Liver (tissue), 9 donors: ENCODE measurements around the gene EOLA2. TPM values are rescaled to one million over a fixed set of nuclear protein-coding genes. Genes with fewer than 3 reads are reported as not detected.

Experiments used
- DNase-seq: peaks from one replicate; pipeline ENCODE4 v3.0.0-alpha.2; 2017; ENCODE audit warnings: low spot score
- H3K27ac ChIP-seq, 2 donors: one replicate each; pipeline ENCODE4 v1.7.0; 2013; ENCODE audit warnings: inconsistent platforms in 2 of 2, low read length in 2 of 2, control low read depth in 1 of 2, low read depth in 1 of 2, mild to moderate bottlenecking in 1 of 2
- H3K27me3 ChIP-seq, 4 donors: one replicate each; pipeline versions ENCODE4 v1.6.1 to v1.7.0; 2013; ENCODE audit warnings: low read length in 3 of 4, inconsistent platforms in 1 of 4, mild to moderate bottlenecking in 1 of 4, moderate library complexity in 1 of 4; ENCODE audit not compliant: control insufficient read depth in 4 of 4, insufficient read depth in 4 of 4
- H3K36me3 ChIP-seq, 4 donors: one replicate each; pipeline versions ENCODE4 v1.6.1 to v1.7.0; 2013; ENCODE audit warnings: low read length in 3 of 4, mild to moderate bottlenecking in 3 of 4, low read depth in 1 of 4, moderate library complexity in 1 of 4; ENCODE audit not compliant: control insufficient read depth in 4 of 4, insufficient read depth in 3 of 4
- H3K4me1 ChIP-seq, 4 donors: one replicate each; pipeline versions ENCODE4 v1.6.1 to v1.7.0; 2013; ENCODE audit warnings: low read length in 3 of 4, mild to moderate bottlenecking in 3 of 4, moderate library complexity in 1 of 4; ENCODE audit not compliant: control insufficient read depth in 4 of 4, insufficient read depth in 4 of 4
- H3K4me3 ChIP-seq, 3 donors: one replicate each; pipeline versions ENCODE4 v1.6.1 to v1.7.0; 2013; ENCODE audit warnings: low read length in 3 of 3, control low read depth in 1 of 3, low read depth in 1 of 3, mild to moderate bottlenecking in 1 of 3
- H3K9ac ChIP-seq, 2 donors: one replicate each; pipeline ENCODE4 v1.7.0; 2013; ENCODE audit warnings: low read length in 2 of 2, mild to moderate bottlenecking in 2 of 2, moderate library complexity in 2 of 2, control low read depth in 1 of 2, low read depth in 1 of 2
- H3K9me3 ChIP-seq, 4 donors: one replicate each; pipeline versions ENCODE4 v1.6.1 to v1.7.0; 2013; ENCODE audit warnings: low read length in 3 of 4; ENCODE audit not compliant: control insufficient read depth in 4 of 4
- ATF3 ChIP-seq: IDR thresholded peaks from 2 replicates; pipeline ENCODE4 v1.6.1; 2016; ENCODE audit warnings: antibody characterized with exemption
- CTCF ChIP-seq: fragments of 150-350 bp; IDR thresholded peaks from 2 replicates; pipeline ENCODE4 v1.5.1; 2017; ENCODE audit warnings: improper control_type of control experiment, low read depth, low read length; ENCODE audit not compliant: missing input control
- EGR1 ChIP-seq, 2 donors: IDR thresholded peaks; 2 replicates each; pipeline ENCODE4 v1.6.1; 2016 to 2018; ENCODE audit warnings: antibody characterized with exemption in 2 of 2, low read depth in 2 of 2
- FOXA1 ChIP-seq: IDR thresholded peaks from 2 replicates; pipeline ENCODE4 v1.6.1; 2016; ENCODE audit warnings: antibody characterized with exemption
- FOXA2 ChIP-seq: IDR thresholded peaks from 2 replicates; pipeline ENCODE4 v1.6.1; 2016; ENCODE audit warnings: antibody characterized with exemption
- GABPA ChIP-seq, 2 donors: IDR thresholded peaks in 1 of 2; conservative IDR thresholded peaks in 1 of 2; 2 replicates each; pipeline ENCODE4 v1.6.1; 2016; ENCODE audit warnings: antibody characterized with exemption in 2 of 2, mild to moderate bottlenecking in 1 of 2, moderate library complexity in 1 of 2
- HNF4A ChIP-seq, 2 donors: conservative IDR thresholded peaks; 2 replicates each; pipeline ENCODE4 v1.6.1; 2016; ENCODE audit warnings: antibody characterized with exemption in 2 of 2, mild to moderate bottlenecking in 2 of 2
- HNF4G ChIP-seq: IDR thresholded peaks from 2 replicates; pipeline ENCODE4 v1.6.1; 2016; ENCODE audit warnings: antibody characterized with exemption
- JUND ChIP-seq, 2 donors: IDR thresholded peaks; 2 replicates each; pipeline ENCODE4 v1.6.1; 2016; ENCODE audit warnings: antibody characterized with exemption in 2 of 2
- MAX ChIP-seq: IDR thresholded peaks from 2 replicates; pipeline ENCODE4 v1.6.1; 2016; ENCODE audit warnings: antibody characterized with exemption
- NR2F2 ChIP-seq: IDR thresholded peaks from 2 replicates; pipeline ENCODE4 v1.6.1; 2016; ENCODE audit warnings: antibody characterized with exemption
- RAD21 ChIP-seq, 2 donors: IDR thresholded peaks; 2 replicates each; pipeline ENCODE4 v1.6.1; 2016; ENCODE audit warnings: antibody characterized with exemption in 2 of 2, mild to moderate bottlenecking in 2 of 2
- REST ChIP-seq: IDR thresholded peaks from 2 replicates; pipeline ENCODE4 v1.6.1; 2016; ENCODE audit warnings: antibody characterized with exemption, mild to moderate bottlenecking
- RXRA ChIP-seq, 2 donors: IDR thresholded peaks; 2 replicates each; pipeline ENCODE4 v1.6.1; 2017 to 2018; ENCODE audit warnings: antibody characterized with exemption in 2 of 2, mild to moderate bottlenecking in 1 of 2
- TAF1 ChIP-seq: conservative IDR thresholded peaks from 2 replicates; pipeline ENCODE4 v1.6.1; 2016; ENCODE audit warnings: antibody characterized with exemption, mild to moderate bottlenecking
- YY1 ChIP-seq: IDR thresholded peaks from 2 replicates; pipeline ENCODE4 v1.6.1; 2016; ENCODE audit warnings: antibody characterized with exemption, mild to moderate bottlenecking
- ZBTB33 ChIP-seq: IDR thresholded peaks from 2 replicates; pipeline ENCODE4 v1.6.1; 2016; ENCODE audit warnings: antibody characterized with exemption
- WGBS: extraction: QIAGEN DNeasy Blood & Tissue Kit; methylation state at CpG from one replicate; pipeline ENCODE4 v1.1.7; 2013; 5-methylcytosine and 5-hydroxymethylcytosine counted together
- polyA plus RNA-seq, 2 donors: library from polyadenylated mRNA; stranded (reverse) in 1 of 2; unstranded in 1 of 2; fragments of 200-250 nt in 1 of 2; fragments of >200 nt in 1 of 2; fragmentation: Nextera tagmentation in 1 of 2; extraction: Ambion mirVana in 1 of 2; gene quantifications; one replicate each; pipeline versions ENCODE4 v1.2.1 to v1.2.3, GENCODE V29; 2013 to 2015
- total RNA-seq, 2 donors: library from RNA; depleted of rRNA; stranded (reverse); fragments of >200 nt; gene quantifications; one replicate each; pipeline ENCODE4 v1.2.3, GENCODE V29; 2014
- donor health status: healthy.
- donor health status: healthy.
- donor health status: healthy.
- donor health status: healthy.
- donor health status: healthy.

The EOLA2 gene
- total and polyA plus RNA-seq, 4 donors = 10.5 to 22.7 (median 15.6) TPM

GRCh38 chrX:149909324-149910177 lies 28.7 kb downstream of the EOLA2 start:
- TF ChIP-seq ATF3 (no peak), FOXA1 (no peak), HNF4G (no peak), MAX (no peak), CTCF (no peak), YY1 (no peak), GABPA (IDR thresholded peaks at IDR 0.05 in 1 of 2, conservative IDR thresholded peaks at IDR 0.05 in 1 of 2) (no peak), EGR1 (IDR thresholded peaks at IDR 0.05; ENCODE audit: low read depth in 2 of 2) (no peak), TAF1 (no peak), NR2F2 (no peak), HNF4A (conservative IDR thresholded peaks at IDR 0.05) (no peak), JUND (IDR thresholded peaks at IDR 0.05) (no peak), FOXA2 (no peak), REST (no peak), ZBTB33 (no peak), RXRA (IDR thresholded peaks at IDR 0.05) (no peak), RAD21 (IDR thresholded peaks at IDR 0.05) (no peak)
- no peak for DNase-seq
- Histone ChIP-seq H3K36me3 (no peaks in the 10 kb centered on the region), H3K4me1 (no peaks in the 10 kb centered on the region), H3K27ac (no peak overlapping the region), H3K4me3 (no peak overlapping the region), H3K27me3 (no peaks in the 10 kb centered on the region), H3K9ac (no peak overlapping the region), H3K9me3 (peaks cover 0 to 2% (median 0%) of the 10 kb centered on the region in 4 donors)
- WGBS = 94% methylated on average over 4 of the region's 4 CpGs
